Activated T-cell treated with anti-CD3 and anti-CD28 coated beads for 24 hours (primary cell): ENCODE measurements around the gene RAB6B.

Source experiments
- DNase-seq: peaks from one replicate; pipeline ENCODE4 v3.0.0-alpha.2; 2020; ENCODE audit warnings: low read depth

The RAB6B gene

GRCh38 chr3:133895208-133896001 is at the start of gene RAB6B:
RAB6B (minus strand) TSS chr3:133895882; CDS start chr3:133895466, 416 bp downstream.
- no peak for DNase-seq

GRCh38 chr3:133944641-133945380 is 49.1 kb upstream of the RAB6B start:
- DNase-seq: no peak

GRCh38 chr3:133944181-133944580 is 48.5 kb upstream of the RAB6B start:
- no peak for DNase-seq

GRCh38 chr3:133943639-133944141 is 48.0 kb upstream of the RAB6B start:
- no peak for DNase-seq

- DNase-seq: no peak
These were observed 47.4 kb upstream of the RAB6B start for GRCh38 chr3:133943031-133943535.

GRCh38 chr3:133941415-133941821 is 45.7 kb upstream of the RAB6B start:
- DNase-seq: no peak

GRCh38 chr3:133940536-133940935 is 44.9 kb upstream of the RAB6B start:
- DNase-seq: no peak

GRCh38 chr3:133939463-133939835 is 43.8 kb upstream of the RAB6B start:
- DNase-seq: no peak

- DNase-seq: no peak
These were observed 43.2 kb upstream of the RAB6B start for GRCh38 chr3:133938770-133939462.

GRCh38 chr3:133937756-133938601 is 42.3 kb upstream of the RAB6B start:
- no peak for DNase-seq

GRCh38 chr3:133937061-133937686 is 41.5 kb upstream of the RAB6B start:
- no peak for DNase-seq

- DNase-seq: no peak
These were observed 40.4 kb upstream of the RAB6B start for GRCh38 chr3:133935843-133936769.

- DNase-seq: no peak
These were observed 39.5 kb upstream of the RAB6B start for GRCh38 chr3:133934996-133935842.

GRCh38 chr3:133934073-133934970 is 38.6 kb upstream of the RAB6B start:
- no peak for DNase-seq

GRCh38 chr3:133933097-133934024 is 37.7 kb upstream of the RAB6B start:
- no peak for DNase-seq

GRCh38 chr3:133932009-133932408 is 36.3 kb upstream of the RAB6B start:
- no peak for DNase-seq

GRCh38 chr3:133931084-133931483 is 35.4 kb upstream of the RAB6B start:
- DNase-seq: no peak
